ENCODE measurements around the gene PRR5.

- TF ChIP-seq POLR2AphosphoS5 (IDR thresholded peaks at IDR 0.05; ENCODE audit: low read depth, low read length): no peak
- no peak for TF ChIP-seq SIN3A (IDR thresholded peaks at IDR 0.05; ENCODE audit: borderline replicate concordance, insufficient read depth, low read length)
- TF ChIP-seq TAF1 (IDR thresholded peaks at IDR 0.05; ENCODE audit: borderline replicate concordance, insufficient read depth, low read length): no peak
Observed at GRCh38 chr22:44752285-44753188, 50.5 kb downstream of the PRR5 start, which contains the start of gene ARHGAP8.
